NCI-H146 (cell line): ENCODE results near the gene CAV2.

ENCODE experiments used
- DNase-seq: peaks from one replicate; lab custom pipeline; 2025; lab: John Stamatoyannopoulos, UW

CAV2 gene

DNA sequence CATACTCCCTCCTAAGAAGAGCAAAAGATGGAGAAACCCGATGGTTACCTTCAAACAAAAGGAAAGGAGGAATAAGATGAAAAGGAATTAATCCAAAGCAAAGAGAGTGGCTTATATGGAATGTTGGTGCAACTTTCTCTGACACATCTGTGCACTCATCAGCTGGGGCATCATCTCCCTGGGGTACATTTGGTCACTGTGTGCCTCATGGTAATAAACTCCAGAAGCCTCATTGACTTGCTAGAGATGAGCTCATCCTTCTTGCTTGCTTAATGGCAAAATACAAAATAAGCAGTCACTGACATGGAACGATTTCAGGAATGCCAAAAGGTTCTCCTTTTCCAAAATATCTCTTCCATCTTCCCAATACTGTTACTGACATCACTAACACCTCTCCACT, 47.8 kb downstream of the CAV2 start:
- no peak for DNase-seq

DNA sequence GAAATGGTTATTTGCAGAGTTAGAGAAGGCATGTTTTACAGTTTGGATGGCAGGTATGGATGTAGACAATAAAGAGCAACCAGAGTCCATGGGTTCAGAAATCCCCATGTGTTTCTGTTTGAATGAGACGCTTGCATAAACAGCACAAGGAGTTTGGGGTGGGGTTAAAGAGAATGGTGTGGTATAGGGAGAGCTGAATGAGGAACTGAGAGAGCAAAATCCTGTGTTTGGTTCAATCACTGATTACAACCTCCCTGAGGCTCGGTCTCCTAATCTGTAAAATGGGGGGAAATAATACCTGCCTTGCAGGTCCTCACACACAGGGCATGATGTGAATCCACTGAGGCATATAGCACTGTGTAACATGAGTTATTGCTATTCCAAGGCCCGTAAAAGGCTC, 49.0 kb downstream of the CAV2 start:
- DNase-seq = no peak

DNA sequence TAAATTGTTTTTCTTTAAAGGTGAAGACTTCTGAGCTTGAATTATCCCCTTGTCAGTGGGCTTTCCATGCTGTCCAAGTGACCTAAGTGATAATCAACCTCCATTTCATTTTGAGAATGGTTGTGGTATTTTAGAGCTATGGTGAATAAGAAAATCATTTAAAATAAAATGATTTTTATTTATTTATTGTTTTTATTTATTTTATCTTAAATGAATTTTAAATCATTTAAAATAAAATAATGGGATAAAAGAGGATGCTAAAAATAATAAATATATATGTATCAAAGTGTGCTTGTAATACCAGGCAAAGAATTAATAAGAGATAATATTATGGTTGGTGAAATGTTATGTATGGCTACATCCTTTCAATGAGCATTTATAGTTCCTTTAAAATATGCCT, 49.8 kb downstream of the CAV2 start:
- no peak for DNase-seq

DNA sequence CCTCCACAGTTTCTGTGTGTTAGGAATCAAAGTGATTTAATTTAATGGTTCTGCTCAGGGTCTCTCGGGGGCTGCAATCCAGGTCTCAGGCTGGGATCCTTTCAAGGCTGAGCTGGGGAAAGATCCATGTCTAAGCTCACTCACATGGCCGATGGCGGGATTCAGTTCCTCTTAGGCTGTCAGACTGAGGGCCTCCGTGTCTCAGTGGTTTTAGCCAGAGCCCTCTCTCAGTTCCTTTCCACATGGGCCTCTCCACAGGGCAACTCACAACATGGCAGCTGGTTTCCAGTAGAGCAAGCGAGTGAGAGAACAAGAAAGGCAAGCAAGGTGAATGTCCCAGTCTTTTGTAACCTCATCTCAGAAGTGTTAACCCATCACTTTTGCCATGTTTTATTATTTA, 52.2 kb downstream of the CAV2 start:
- no peak for DNase-seq

DNA sequence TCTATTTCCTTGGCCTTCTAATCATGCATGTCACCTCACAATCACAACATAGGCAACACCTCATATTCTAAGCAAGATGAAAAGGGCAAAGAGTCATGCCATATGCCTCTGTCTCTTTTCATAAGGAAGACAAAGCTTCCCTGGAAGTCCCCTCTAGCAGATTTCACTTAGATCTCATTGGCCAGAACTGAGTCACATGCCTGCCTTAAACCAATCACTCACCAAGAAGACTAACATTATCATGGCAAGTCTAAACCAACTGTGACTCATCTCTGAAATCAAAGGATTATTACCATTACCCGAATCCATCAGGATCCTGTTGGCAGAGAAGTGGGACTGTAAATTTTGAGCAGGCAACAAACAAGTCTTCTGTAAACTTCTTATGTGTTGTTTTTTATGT, 53.1 kb downstream of the CAV2 start:
- DNase-seq = no peak

DNA sequence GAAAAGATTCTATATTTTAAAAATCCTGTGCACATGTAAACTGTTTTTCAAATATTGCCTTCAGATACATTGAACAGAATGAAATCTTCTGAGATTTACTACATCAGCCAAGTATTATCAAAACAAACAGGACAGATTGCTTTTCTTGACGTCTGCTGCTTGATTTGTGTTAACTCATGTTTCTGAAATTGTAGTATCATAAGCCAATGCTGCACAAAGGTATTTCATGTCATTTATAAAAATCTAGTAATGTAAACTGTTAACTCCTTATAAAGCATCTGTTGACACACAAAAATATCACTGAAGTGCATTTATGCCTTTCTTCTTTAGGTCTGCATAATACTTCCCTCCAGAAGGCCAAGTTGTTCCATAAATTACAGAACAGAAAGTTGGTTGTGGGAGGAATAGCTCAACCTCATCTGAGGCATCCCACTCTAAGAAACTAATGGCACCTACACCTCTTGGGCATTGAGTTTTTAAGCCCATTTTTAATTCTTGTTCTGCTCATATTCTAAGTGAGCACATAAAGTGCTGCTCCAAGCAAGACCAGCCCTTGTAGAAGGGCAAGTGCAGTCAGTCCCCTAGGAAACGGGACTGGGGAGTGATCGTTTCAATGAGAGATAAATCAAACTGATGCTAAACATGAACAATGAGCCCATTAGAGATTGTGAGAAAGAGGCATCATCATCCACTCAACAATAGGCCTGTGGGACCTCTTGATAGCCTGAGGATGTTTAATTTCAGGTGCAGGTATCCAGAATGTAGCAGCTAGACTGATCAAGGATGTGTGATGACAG, 53.8 kb downstream of the CAV2 start:
- DNase-seq = no peak

DNA sequence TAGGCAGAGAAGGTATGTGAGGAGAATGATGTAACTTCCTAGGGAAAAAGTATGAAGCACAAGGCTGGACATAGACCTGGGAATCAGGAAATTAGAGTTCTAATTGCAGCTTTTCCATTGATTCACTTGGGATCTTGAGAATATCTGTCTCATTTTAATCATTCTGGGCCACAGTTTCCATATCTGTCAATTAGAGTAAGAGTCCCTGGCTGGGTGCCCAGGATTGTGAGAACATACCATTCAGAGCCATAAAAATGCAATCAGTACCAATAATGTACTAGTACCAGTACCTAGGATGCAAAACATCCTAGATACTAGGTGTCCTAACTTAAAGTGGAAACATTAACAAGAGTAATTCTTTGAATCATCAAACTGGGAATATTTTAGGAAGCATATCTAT, 54.9 kb downstream of the CAV2 start:
- DNase-seq = no peak

DNA sequence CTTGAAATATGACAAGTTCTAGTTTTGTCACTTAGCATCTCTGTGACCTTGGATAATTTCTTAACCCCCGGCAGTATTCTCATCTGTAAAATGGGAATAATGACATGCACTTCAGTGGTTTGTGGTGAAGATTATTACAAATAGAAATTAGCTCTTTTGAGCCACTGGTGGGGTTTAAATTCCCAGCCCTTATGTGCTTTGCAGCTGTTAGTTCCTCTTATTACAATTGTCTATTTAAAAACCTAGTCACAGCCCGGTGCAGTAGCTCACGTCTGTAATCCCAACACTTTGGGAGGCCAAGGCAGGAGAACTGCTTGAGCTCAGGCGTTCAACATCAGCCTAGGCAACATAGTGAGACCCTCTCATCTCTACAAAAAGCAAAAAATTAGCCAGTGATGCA, 55.4 kb downstream of the CAV2 start:
- no peak for DNase-seq

DNA sequence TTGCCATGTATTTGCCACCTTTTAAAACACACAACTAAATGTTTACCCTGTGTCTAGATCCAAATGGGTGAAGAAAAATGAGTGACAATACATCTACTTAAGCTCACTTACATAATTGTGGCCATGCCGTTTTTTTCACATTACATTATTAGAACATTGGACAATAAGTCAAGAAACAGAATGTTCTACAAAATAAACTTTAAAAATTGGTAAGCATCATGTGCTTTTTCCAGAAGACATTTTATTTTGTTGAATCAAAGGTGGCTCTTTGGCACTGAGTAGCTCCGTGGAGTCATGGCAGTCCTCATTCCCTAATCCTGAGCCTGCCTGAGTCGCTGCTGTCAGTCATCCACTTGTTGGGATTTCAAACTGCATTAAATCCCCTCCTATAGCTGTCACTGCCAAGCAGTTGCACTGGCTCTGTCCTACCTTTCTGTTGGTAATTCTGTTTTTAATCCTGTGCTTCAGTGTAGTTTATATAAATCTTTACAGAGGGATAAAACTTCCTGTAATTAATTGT, 57.6 kb downstream of the CAV2 start:
- no peak for DNase-seq

DNA sequence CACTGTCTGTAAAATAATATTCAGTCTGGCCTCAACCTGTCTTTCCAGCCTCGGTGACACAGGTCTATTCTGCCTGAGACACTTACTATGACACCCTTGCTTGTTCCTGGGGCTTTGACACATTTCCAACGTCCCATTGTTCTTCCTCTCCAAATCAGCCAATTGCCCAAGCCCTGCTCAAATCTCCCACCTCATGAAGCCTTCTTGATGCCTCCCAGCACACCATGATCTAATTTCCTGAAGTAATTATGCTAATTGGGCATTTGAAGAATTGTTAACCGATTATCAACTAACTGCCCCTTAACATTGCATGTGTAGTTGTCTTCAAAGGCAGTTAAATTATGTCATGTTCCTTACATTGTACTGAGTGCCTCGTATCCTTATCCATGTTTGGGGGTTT, 58.4 kb downstream of the CAV2 start:
- DNase-seq = no peak
